Left lung (tissue), 14 donors: Measurements from ENCODE around the gene DEFB110. TPM values are rescaled to one million over a fixed set of nuclear protein-coding genes. Genes with fewer than 3 reads are reported as not detected.

Experiments used
- ATAC-seq: fragments of 200-7000 bp; cut with Tn5 transposase; one replicate; pipeline ENCODE4 v1.9.1; 2020; ENCODE audit warnings: moderate library complexity
- DNase-seq, 4 donors: peaks; one replicate each; pipeline ENCODE4 v3.0.0-alpha.2; 2013 to 2020
- H3K27ac ChIP-seq, 2 donors: fragments of 200-600 bp; sonication (generic) in 1 of 2; one replicate each; pipeline versions ENCODE4 v1.5.0 to v1.8.0; 2020 to 2021
- H3K27me3 ChIP-seq, 2 donors: fragments of 200-600 bp; sonication (generic) in 1 of 2; one replicate each; pipeline versions ENCODE4 v1.5.0 to v1.8.0; 2020 to 2021
- H3K36me3 ChIP-seq, 2 donors: fragments of 200-600 bp; sonication (generic) in 1 of 2; one replicate each; pipeline versions ENCODE4 v1.5.0 to v1.8.0; 2020 to 2021
- H3K4me1 ChIP-seq, 2 donors: fragments of 200-600 bp; one replicate each; pipeline ENCODE4 v1.8.0; 2021
- H3K4me3 ChIP-seq, 2 donors: fragments of 200-600 bp; sonication (generic) in 1 of 2; one replicate each; pipeline versions ENCODE4 v1.5.0 to v1.8.0; 2020 to 2021; ENCODE audit warnings: mild to moderate bottlenecking in 1 of 2
- H3K9me3 ChIP-seq, 2 donors: fragments of 200-600 bp; sonication (generic) in 1 of 2; one replicate each; pipeline versions ENCODE4 v1.5.0 to v1.8.0; 2020 to 2021
- intact Hi-C, 2 donors: fragments of 100-400 bp; cut with DNase I; formaldehyde crosslinking; loops; one replicate each; pipeline versions ENCODE4 v1.11.2 to v1.14.2; 2022
- long read RNA-seq, 12 donors: library from polyadenylated mRNA in 2 of 12; unstranded in 2 of 12; transcript quantifications; one replicate each; pipeline ENCODE4 v2.0.0 and lab custom pipeline, GENCODE V29; 2019 to 2026
- polyA plus RNA-seq, 6 donors: library from polyadenylated mRNA; unstranded; fragments of 120-200 nt; gene quantifications; one replicate each; pipeline ENCODE4 v1.2.1, GENCODE V29; 2013; ENCODE audit not compliant: insufficient read length in 6 of 6
- total RNA-seq, 2 donors: library from RNA; stranded (reverse); fragmentation: NEBNext Ultra II Directional; extraction: Animal tissue kit (Norgen Biotek cat#: 25700); gene quantifications; one replicate each; pipeline ENCODE4 v1.2.1, GENCODE V29; 2021
- TF ChIP-seq, protein P1 (sequence below), 2 donors: fragments of 200-600 bp; sonication (generic) in 1 of 2; IDR thresholded peaks; one replicate each; pipeline versions ENCODE4 v1.5.0 to v1.8.0; 2021; ENCODE audit warnings: antibody characterized with exemption in 2 of 2
- donor health status: DM: no; HTN: yes; CAD: no.
- donor health status: DM: no; HTN: no; CAD: no.

Gene DEFB110
- total RNA-seq (not detected), polyA plus RNA-seq (not detected)
- long read RNA-seq, donor 1 = 0 reads
- long read RNA-seq, donor 2 = 0 reads
- long read RNA-seq, donor 3 = 0 reads
- long read RNA-seq, donor 4 = 0 reads
- long read RNA-seq, donor 5 = 0 reads
- long read RNA-seq, donor 6 = 0 reads
- long read RNA-seq, donor 7 = 0 reads
- long read RNA-seq, donor 8 = 0 reads
- long read RNA-seq, donor 9 = 0 reads
- long read RNA-seq, donor 10 = 0 reads
- long read RNA-seq, donor 11 = 0 reads
- long read RNA-seq, donor 12 = 0 reads

- Histone ChIP-seq H3K4me3 (no peak within 1 kb of the TSS), H3K4me1 (no peaks in the 10 kb centered on the region), H3K9me3 (no peaks in the 10 kb centered on the region), H3K27me3 (no peaks in the 10 kb centered on the region), H3K36me3 (no peaks in the 10 kb centered on the region), H3K27ac (no peak within 1 kb of the TSS)
- intact Hi-C loops = no loop called here
- ATAC-seq (no peak), DNase-seq (no peak)
- TF ChIP-seq, protein P1, sequence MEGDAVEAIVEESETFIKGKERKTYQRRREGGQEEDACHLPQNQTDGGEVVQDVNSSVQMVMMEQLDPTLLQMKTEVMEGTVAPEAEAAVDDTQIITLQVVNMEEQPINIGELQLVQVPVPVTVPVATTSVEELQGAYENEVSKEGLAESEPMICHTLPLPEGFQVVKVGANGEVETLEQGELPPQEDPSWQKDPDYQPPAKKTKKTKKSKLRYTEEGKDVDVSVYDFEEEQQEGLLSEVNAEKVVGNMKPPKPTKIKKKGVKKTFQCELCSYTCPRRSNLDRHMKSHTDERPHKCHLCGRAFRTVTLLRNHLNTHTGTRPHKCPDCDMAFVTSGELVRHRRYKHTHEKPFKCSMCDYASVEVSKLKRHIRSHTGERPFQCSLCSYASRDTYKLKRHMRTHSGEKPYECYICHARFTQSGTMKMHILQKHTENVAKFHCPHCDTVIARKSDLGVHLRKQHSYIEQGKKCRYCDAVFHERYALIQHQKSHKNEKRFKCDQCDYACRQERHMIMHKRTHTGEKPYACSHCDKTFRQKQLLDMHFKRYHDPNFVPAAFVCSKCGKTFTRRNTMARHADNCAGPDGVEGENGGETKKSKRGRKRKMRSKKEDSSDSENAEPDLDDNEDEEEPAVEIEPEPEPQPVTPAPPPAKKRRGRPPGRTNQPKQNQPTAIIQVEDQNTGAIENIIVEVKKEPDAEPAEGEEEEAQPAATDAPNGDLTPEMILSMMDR (IDR thresholded peaks at IDR 0.05) = no peak
These were observed at the start of gene DEFB110 for GRCh38 chr6:50021894-50022293. TSS of gene DEFB110 (minus strand) at chr6:50021994. CDS start at chr6:50021935, 59 bp downstream.

GRCh38 chr6:50070101-50070500 lies 48.3 kb upstream of the DEFB110 start:
- intact Hi-C loops = no loop called here
- Histone ChIP-seq H3K27ac (no peak overlapping the region), H3K4me1 (no peaks in the 10 kb centered on the region), H3K36me3 (no peaks in the 10 kb centered on the region), H3K27me3 (no peaks in the 10 kb centered on the region), H3K4me3 (no peak overlapping the region), H3K9me3 (no peaks in the 10 kb centered on the region)
- TF ChIP-seq, protein P1 (IDR thresholded peaks at IDR 0.05) = no peak
- no peak for DNase-seq
- no peak for ATAC-seq

- H3K36me3 ChIP-seq = no peaks in the 10 kb centered on the region
- H3K27ac ChIP-seq = no peak overlapping the region
- DNase-seq = no peak
- no peaks in the 10 kb centered on the region for H3K9me3 ChIP-seq
- TF ChIP-seq, protein P1 (IDR thresholded peaks at IDR 0.05) = no peak
- intact Hi-C loops = no loop called here
- no peaks in the 10 kb centered on the region for H3K4me1 ChIP-seq
- no peak overlapping the region for H3K4me3 ChIP-seq
- ATAC-seq = no peak
- no peaks in the 10 kb centered on the region for H3K27me3 ChIP-seq
These were observed 40.3 kb upstream of the DEFB110 start for GRCh38 chr6:50062051-50062450.

GRCh38 chr6:50056242-50056641 lies 34.4 kb upstream of the DEFB110 start:
- intact Hi-C loops = no loop called here
- Histone ChIP-seq H3K36me3 (no peaks in the 10 kb centered on the region), H3K27ac (no peak overlapping the region), H3K9me3 (no peaks in the 10 kb centered on the region), H3K4me1 (no peaks in the 10 kb centered on the region), H3K4me3 (no peak overlapping the region), H3K27me3 (no peaks in the 10 kb centered on the region)
- DNase-seq (no peak), ATAC-seq (no peak)
- TF ChIP-seq, protein P1 (IDR thresholded peaks at IDR 0.05) = no peak

DNA sequence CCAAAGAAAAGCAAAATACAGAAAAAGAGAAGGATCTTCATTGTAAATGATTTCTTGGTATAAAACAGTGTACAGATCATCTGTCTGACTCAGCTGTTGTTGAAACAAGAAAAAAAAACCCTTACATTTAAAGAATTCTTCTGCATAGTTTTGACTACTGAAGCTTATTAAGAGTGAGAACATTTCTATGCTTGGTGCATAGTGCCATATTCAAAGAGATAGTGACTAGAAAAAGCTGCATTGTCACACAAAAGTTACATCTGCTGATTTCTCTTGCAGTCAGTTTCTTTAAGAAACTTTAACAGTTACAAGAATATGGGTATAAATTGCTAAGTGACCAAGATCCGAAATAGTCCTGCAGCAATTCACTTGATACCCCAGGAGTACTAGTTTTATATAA lies 28.0 kb upstream of the DEFB110 start, which contains the start of gene DEFB112:
Gene DEFB112, minus strand, starts transcription at position 101 of the 400 bp plus-strand sequence. Its CDS starts 60 bp downstream, at position 41.
- no peaks in the 10 kb centered on the region for H3K9me3 ChIP-seq
- H3K27ac ChIP-seq = no peak within 1 kb of the TSS
- ATAC-seq = no peak
- no peaks in the 10 kb centered on the region for H3K27me3 ChIP-seq
- no peak within 1 kb of the TSS for H3K4me3 ChIP-seq
- TF ChIP-seq, protein P1 (IDR thresholded peaks at IDR 0.05) = no peak
- no peaks in the 10 kb centered on the region for H3K36me3 ChIP-seq
- intact Hi-C loops = no loop called here
- H3K4me1 ChIP-seq = no peaks in the 10 kb centered on the region
- DNase-seq = no peak
